ENCODE measurements around the gene PKDCC.
"Not testable (repeated sequence)": the region's sequence is repeated elsewhere in the genome, so short reads cannot be mapped to it uniquely, and the experiment has no call there.

- not testable (repeated sequence) for TF ChIP-seq CTCF (IDR thresholded peaks at IDR 0.05); ZFX (IDR thresholded peaks at IDR 0.05; ENCODE audit: borderline replicate concordance)
Observed at GRCh38 chr2:42034096-42034495, 13.7 kb upstream of the PKDCC start.
